ENCODE data around the gene SCYL2. TPM values are rescaled to one million over a fixed set of nuclear protein-coding genes. Genes with fewer than 3 reads are reported as not detected.
A peak's percentile ranks its signal among the peaks of the same experiment; 100 is the strongest.
"Not testable (repeated sequence)": the region's sequence is repeated elsewhere in the genome, so short reads cannot be mapped to it uniquely, and the experiment has no call there.

SCYL2 gene
- polyA plus RNA-seq, 3 donors from 2014 or later = 25.3 to 34.3 (median 29.9) TPM

- Mint-ChIP-seq H3K4me3 (no peak overlapping the region), H3K9me3 (no peaks in the 10 kb centered on the region), H3K27ac (no peak overlapping the region), H3K4me1 (peaks cover 44 to 84% of the 10 kb centered on the region in 2 donors), H3K36me3 (no peaks in the 10 kb centered on the region), H3K27me3 (ENCODE audit: low read depth in 3 of 3) (no peaks in the 10 kb centered on the region)
- DNase-seq = no peak
Observed at GRCh38 chr12:100274291-100274690, 7.3 kb downstream of the SCYL2 start.

DNA sequence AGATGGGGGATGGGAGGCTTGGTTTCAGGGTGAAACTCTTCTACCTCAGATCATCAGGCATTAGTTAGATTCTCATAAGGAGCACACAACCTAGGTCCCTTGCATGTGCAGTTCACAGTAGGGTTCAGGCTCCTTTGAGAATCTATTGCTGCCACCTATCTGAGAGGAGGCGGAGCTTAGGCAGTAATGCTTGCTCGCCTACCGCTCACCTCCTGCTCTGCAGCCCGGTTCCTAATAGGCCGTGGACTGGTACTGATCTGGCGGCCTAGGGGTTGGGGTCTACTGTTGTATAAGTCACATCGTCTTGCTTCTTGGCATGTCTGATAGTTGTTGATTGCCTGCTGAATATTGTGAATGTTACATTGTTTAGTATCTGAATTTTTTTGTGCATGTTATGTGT lies 12.2 kb downstream of the SCYL2 start:
- no peak for DNase-seq
- Mint-ChIP-seq H3K27me3 (ENCODE audit: low read depth in 3 of 3) (no peaks in the 10 kb centered on the region), H3K36me3 (no peaks in the 10 kb centered on the region), H3K4me3 (no peak overlapping the region), H3K27ac (no peak overlapping the region), H3K9me3 (no peaks in the 10 kb centered on the region), H3K4me1 (peaks cover 26 to 65% of the 10 kb centered on the region in 2 donors)

DNA sequence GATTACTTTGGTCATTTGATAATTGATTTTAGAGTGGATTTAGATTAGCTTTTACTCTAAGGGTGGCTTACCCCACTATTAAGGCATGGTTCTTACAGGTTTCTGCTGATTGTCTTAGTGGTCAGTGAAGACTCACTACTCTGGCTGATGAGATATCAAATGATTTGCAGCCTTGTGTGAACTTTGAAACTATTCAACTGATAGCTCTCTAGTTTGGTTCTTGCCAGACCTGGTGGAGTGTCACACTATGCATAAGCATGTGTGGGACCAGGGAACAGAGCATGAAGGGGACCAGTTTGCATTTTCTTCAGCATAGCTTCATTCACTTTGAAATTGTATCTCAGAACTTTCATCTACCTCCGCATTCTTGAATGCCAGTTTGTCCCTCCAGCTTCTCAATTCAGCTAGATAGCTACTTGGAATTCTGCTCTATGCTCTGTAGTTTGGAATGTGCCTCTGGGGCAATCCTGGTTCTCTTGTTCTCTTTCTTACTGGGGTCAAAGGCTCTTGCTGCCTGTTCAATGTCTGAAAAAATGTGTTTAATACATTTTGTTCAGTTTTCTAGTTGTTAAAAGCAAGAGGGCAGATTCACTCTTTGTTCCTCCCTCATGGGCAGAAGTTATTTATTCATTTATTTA lies 12.7 kb downstream of the SCYL2 start:
- Mint-ChIP-seq H3K9me3 (no peaks in the 10 kb centered on the region), H3K27ac (peak overlapping the region in 2 of 6 donors; percentile 3 to 67), H3K36me3 (no peaks in the 10 kb centered on the region), H3K4me1 (peaks cover 22 to 60% of the 10 kb centered on the region in 2 donors), H3K27me3 (ENCODE audit: low read depth in 3 of 3) (no peaks in the 10 kb centered on the region), H3K4me3 (no peak overlapping the region)
- no peak for DNase-seq

DNA sequence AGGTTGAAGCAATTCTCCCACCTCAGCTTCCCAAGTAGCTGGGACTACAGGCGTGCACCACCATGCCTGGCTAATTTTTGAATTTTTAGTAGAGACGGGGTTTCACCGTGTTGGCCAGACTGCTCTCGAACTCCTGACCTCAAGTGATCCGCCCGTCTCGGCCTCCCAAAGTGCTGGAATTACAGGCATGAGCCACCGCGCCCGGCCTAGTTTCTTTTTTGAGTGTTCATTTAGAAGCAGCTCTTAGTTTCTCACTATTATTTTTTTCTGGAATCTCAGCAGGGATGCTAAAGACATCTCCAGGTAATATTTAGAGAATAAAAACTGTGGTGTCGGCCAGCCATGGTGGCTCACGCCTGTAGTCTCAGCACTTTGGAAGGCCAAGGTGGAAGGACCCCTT lies 17.6 kb downstream of the SCYL2 start:
- not testable (repeated sequence) for H3K36me3 Mint-ChIP-seq; DNase-seq; H3K4me3 Mint-ChIP-seq; H3K9me3 Mint-ChIP-seq; H3K27ac Mint-ChIP-seq; H3K27me3 Mint-ChIP-seq (ENCODE audit: low read depth in 3 of 3)
- peaks cover 6 to 20% of the 10 kb centered on the region in 2 donors for H3K4me1 Mint-ChIP-seq

DNA sequence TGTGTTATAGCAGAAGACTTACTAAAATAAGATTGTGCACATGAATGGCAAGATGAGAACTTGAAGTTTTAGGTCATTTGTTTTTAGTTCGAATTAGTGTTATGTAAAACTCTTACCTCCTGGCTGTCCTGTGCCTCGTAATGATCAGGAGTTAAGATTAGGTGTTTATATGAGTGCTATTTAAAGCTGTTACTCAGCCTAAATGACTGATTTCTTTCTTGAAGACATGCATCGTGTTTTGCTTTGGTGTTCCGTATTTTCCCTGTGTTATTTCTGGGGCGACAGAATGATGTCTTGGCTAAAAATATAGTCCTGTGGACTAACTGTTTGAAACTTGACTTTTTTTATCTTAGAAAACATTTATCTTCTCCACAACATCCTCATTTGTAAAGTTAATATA lies 22.1 kb downstream of the SCYL2 start:
- H3K27ac Mint-ChIP-seq = no peak overlapping the region
- no peaks in the 10 kb centered on the region for H3K27me3 Mint-ChIP-seq (ENCODE audit: low read depth in 3 of 3)
- no peaks in the 10 kb centered on the region for H3K9me3 Mint-ChIP-seq
- peaks cover 3 to 16% (median 14%) of the 10 kb centered on the region in 3 donors for H3K36me3 Mint-ChIP-seq
- no peak for DNase-seq
- H3K4me1 Mint-ChIP-seq = no peaks in the 10 kb centered on the region
- no peak overlapping the region for H3K4me3 Mint-ChIP-seq

DNA sequence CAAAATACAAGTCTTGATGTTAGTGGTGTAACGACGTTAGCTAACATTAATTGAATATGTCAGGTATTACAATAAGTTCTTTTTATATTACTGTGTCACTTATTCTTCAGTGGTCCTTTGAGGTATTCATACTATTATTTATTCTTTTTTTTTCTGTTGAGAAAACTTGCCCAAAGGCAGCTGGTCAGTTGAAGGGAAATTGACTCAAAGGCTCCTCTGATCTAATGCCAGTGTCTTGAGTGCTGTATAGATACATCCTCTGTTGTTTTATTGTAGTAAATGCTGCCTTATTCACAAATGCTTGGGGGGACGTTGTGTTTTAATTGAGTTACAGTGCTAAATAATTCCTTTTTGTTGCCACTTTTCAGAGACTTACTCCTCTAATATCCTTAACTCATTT lies 23.0 kb downstream of the SCYL2 start:
- no peak for DNase-seq
- Mint-ChIP-seq H3K27ac (peak overlapping the region in 1 of 6 donors; percentile 16), H3K36me3 (peaks cover 3 to 15% (median 14%) of the 10 kb centered on the region in 3 donors), H3K4me1 (no peaks in the 10 kb centered on the region), H3K9me3 (no peaks in the 10 kb centered on the region), H3K27me3 (ENCODE audit: low read depth in 3 of 3) (no peaks in the 10 kb centered on the region), H3K4me3 (no peak overlapping the region)

DNA sequence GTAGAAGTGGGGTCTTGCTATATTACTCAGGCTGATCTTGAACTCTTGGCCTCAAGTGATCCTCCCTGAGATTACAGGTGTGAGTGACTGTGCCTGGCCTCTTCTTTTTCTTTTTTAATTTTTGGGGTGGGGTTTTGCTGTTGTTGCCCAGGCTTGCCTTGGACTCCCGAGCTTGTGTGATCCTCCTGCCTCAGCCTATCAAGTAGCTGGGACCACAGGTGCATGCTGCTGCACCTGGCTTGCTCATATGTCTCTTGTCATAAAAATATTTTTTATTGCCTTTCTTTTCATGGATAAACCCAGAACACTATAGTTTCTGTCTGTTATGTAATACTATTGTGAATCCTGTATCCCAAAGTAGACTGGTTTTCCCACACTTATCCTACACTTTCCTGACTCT lies 26.0 kb downstream of the SCYL2 start:
- H3K27ac Mint-ChIP-seq = no peak overlapping the region
- H3K4me1 Mint-ChIP-seq = no peaks in the 10 kb centered on the region
- peaks cover 3 to 14% (median 12%) of the 10 kb centered on the region in 3 donors for H3K36me3 Mint-ChIP-seq
- no peak for DNase-seq
- H3K27me3 Mint-ChIP-seq (ENCODE audit: low read depth in 3 of 3) = no peaks in the 10 kb centered on the region
- H3K4me3 Mint-ChIP-seq = no peak overlapping the region
- no peaks in the 10 kb centered on the region for H3K9me3 Mint-ChIP-seq

DNA sequence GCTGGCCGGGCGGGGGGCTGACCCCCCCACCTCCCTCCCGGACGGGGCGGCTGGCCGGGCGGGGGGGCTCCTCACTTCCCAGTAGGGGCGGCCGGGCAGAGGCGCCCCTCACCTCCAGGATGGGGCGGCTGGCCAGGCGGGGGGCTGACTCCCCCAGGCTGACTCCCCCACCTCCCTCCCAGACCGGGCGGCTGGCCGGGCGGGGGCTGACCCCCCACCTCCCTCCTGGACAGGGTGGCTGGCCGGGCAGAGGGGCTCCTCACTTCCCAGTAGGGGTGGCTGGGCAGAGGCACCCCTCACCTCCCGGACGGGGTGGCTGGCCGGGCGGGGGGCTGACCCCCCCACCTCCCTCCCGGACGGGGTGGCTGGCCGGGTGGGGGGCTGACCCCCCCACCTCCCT lies 27.4 kb downstream of the SCYL2 start:
- not testable (repeated sequence) for H3K4me3 Mint-ChIP-seq; DNase-seq; H3K27ac Mint-ChIP-seq; H3K27me3 Mint-ChIP-seq (ENCODE audit: low read depth in 3 of 3); H3K9me3 Mint-ChIP-seq; H3K4me1 Mint-ChIP-seq
- H3K36me3 Mint-ChIP-seq = peaks cover 7 to 19% (median 17%) of the 10 kb centered on the region in 3 donors

DNA sequence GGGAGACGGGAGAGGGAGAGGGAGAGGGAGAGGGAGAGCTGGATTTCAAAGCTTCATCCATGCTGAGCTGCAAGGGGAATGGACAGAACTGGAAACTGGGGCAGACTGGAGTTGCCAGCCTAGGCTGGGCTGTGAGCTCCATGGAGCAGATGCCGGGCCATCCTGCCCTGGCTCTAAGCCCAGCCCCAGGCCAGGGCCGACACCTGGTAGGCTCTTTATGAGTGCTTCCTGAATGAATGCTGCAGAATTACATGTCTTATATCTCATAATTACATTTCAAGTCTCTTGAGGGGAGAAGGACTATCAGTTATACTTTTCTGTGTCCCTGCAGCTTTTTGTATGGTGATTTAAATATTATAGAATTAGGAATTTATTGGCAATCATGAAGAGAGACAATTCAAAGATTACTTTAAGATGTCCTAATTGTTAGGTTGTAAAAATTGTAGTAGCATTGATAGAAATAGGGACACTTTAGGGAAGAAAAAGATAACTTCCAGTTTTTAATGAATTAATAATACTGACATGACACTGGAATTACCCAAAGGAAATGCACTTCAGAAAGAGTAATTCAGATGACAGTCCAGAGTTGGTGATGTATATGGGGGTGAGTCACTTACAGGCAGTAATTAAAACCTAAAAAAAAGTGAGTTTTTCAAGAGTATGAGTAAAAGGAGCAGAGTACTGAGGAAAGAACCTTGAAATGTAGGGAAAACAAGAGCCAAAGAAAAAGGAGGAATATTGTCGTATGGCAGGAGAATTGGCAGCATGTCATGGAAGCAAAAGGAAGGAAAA lies 29.0 kb downstream of the SCYL2 start:
- Mint-ChIP-seq H3K27me3 (ENCODE audit: low read depth in 3 of 3) (peaks cover 0 to 1% (median 0%) of the 10 kb centered on the region in 3 donors), H3K4me3 (no peak overlapping the region), H3K27ac (peak overlapping the region in 4 of 6 donors; percentile 1 to 63 (median 20)), H3K4me1 (no peaks in the 10 kb centered on the region), H3K9me3 (no peaks in the 10 kb centered on the region), H3K36me3 (peaks cover 21 to 33% (median 28%) of the 10 kb centered on the region in 3 donors)
- DNase-seq = no peak

GRCh38 chr12:100302081-100302480 lies 35.1 kb downstream of the SCYL2 start:
- no peak for DNase-seq
- peaks cover 42 to 63% (median 58%) of the 10 kb centered on the region in 3 donors for H3K36me3 Mint-ChIP-seq
- peaks cover 0 to 3% (median under 1%) of the 10 kb centered on the region in 6 donors for H3K9me3 Mint-ChIP-seq
- peaks cover 33 to 42% of the 10 kb centered on the region in 2 donors for H3K4me1 Mint-ChIP-seq
- peak overlapping the region in 1 of 5 donors; percentile 8 for H3K4me3 Mint-ChIP-seq
- peaks cover 0 to 7% (median 1%) of the 10 kb centered on the region in 3 donors for H3K27me3 Mint-ChIP-seq (ENCODE audit: low read depth in 3 of 3)
- peak overlapping the region in 3 of 6 donors; percentile 9 to 54 (median 21) for H3K27ac Mint-ChIP-seq

GRCh38 chr12:100303831-100304230 lies 36.9 kb downstream of the SCYL2 start:
- H3K4me3 Mint-ChIP-seq = peak overlapping the region; percentile 50 to 76 (median 67)
- peak overlapping the region; percentile 61 to 86 (median 76) for H3K27ac Mint-ChIP-seq
- peak; percentile 41 to 61 (median 56) for DNase-seq
- H3K4me1 Mint-ChIP-seq = peaks cover 33 to 42% of the 10 kb centered on the region in 2 donors
- peaks cover 42 to 62% (median 58%) of the 10 kb centered on the region in 3 donors for H3K36me3 Mint-ChIP-seq
- peaks cover 0 to 3% (median under 1%) of the 10 kb centered on the region in 6 donors for H3K9me3 Mint-ChIP-seq
- H3K27me3 Mint-ChIP-seq (ENCODE audit: low read depth in 3 of 3) = peaks cover 0 to 7% (median 1%) of the 10 kb centered on the region in 3 donors

GRCh38 chr12:100304334-100304733 lies 37.4 kb downstream of the SCYL2 start:
- peak overlapping the region; percentile 50 to 76 (median 67) for H3K4me3 Mint-ChIP-seq
- H3K27me3 Mint-ChIP-seq (ENCODE audit: low read depth in 3 of 3); DNase-seq; H3K9me3 Mint-ChIP-seq: not testable (repeated sequence)
- H3K27ac Mint-ChIP-seq = peak overlapping the region; percentile 61 to 86 (median 76)
- peaks cover 33 to 42% of the 10 kb centered on the region in 2 donors for H3K4me1 Mint-ChIP-seq
- H3K36me3 Mint-ChIP-seq = peaks cover 40 to 57% (median 55%) of the 10 kb centered on the region in 3 donors

DNA sequence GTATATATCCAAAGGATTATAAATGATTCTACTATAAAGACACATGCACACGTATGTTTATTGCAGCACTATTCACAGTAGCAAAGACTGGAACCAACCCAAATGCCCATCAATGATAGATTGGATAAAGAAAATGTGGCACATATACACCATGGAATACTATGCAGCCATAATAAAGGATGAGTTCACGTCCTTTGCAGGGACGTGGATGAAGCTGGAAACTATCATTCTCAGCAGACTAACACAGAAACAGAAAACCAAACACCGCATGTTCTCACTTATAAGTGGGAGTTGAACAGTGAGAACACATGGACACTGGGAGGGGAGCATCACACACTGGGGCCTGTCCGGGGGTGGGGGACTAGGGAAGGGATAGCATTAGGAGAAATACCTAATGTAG lies 41.2 kb downstream of the SCYL2 start:
- H3K27ac Mint-ChIP-seq, H3K9me3 Mint-ChIP-seq: not testable (repeated sequence)
- H3K36me3 Mint-ChIP-seq = peaks cover 27 to 36% (median 29%) of the 10 kb centered on the region in 3 donors

GRCh38 chr12:100311317-100311716 lies 44.3 kb downstream of the SCYL2 start:
- peaks cover 0 to 1% (median 0%) of the 10 kb centered on the region in 6 donors for H3K9me3 Mint-ChIP-seq
- no peak overlapping the region for H3K27ac Mint-ChIP-seq
- H3K4me1 Mint-ChIP-seq = no peaks in the 10 kb centered on the region
- H3K36me3 Mint-ChIP-seq = peaks cover 15 to 29% (median 20%) of the 10 kb centered on the region in 3 donors
- no peak for DNase-seq
- no peak overlapping the region for H3K4me3 Mint-ChIP-seq
- no peaks in the 10 kb centered on the region for H3K27me3 Mint-ChIP-seq (ENCODE audit: low read depth in 3 of 3)

More for the DNA sequence above, 41.2 kb downstream of the SCYL2 start:
- H3K4me1 Mint-ChIP-seq = peaks cover 19 to 21% of the 10 kb centered on the region in 2 donors
- DNase-seq; H3K27me3 Mint-ChIP-seq (ENCODE audit: low read depth in 3 of 3); H3K4me3 Mint-ChIP-seq: not testable (repeated sequence)
